ENCODE data around the gene COX14.

- TF ChIP-seq POLR2AphosphoS5 (IDR thresholded peaks at IDR 0.05; ENCODE audit: borderline replicate concordance, low read depth, low read length) (no peak), EZH2 (IDR thresholded peaks at IDR 0.05) (no peak)
Measured at GRCh38 chr12:50107416-50108268, 4.4 kb upstream of the COX14 start.
